HCT116 (cell line): ENCODE results near the gene EEF1AKMT4. TPM values are rescaled to one million over a fixed set of nuclear protein-coding genes. Genes with fewer than 3 reads are reported as not detected.

Experiments
- ATAC-seq: fragments of 200-7000 bp; cut with Tn5 transposase; 2 replicates; pipeline ENCODE4 v1.9.1; 2020; ENCODE audit warnings: mild to moderate bottlenecking, moderate library complexity
- BruUV-seq: library from RNA; stranded (reverse); fragments of 400-500 nt; replicated peaks from 2 replicates; lab custom pipeline; 2021; lab: Mats Ljungman, UMichigan
- CTCF ChIA-PET: fragments of 300-600 bp; sonication (Branson Sonifier 250); formaldehyde crosslinking; loops from one replicate; lab custom pipeline; 2021; ENCODE audit warnings: antibody characterized with exemption; lab: Charles Lee
- POLR2A ChIA-PET: fragments of 300-600, 350-600 bp; sonication (Branson Sonifier 250); formaldehyde crosslinking; loops from one replicate; lab custom pipeline; 2021; ENCODE audit warnings: antibody characterized with exemption; lab: Charles Lee
- RAD21 ChIA-PET, 2 experiments: fragments of 300-600 bp; sonication (Branson Sonifier 250); formaldehyde crosslinking; loops; one replicate each; lab custom pipeline; 2023; ENCODE audit warnings: low total read pairs in 2 of 2; ENCODE audit not compliant: uncharacterized antibody in 2 of 2, unreplicated experiment in 2 of 2, low non-redundant PET in 1 of 2; lab: Charles Lee
- DNase-seq: peaks from one replicate; pipeline ENCODE4 v3.0.0-alpha.2; 2010; ENCODE audit warnings: low read depth, low spot score
- H2AFZ ChIP-seq: fragments of 200-600 bp; shearing (Covaris generic), sonication (generic); 2 replicates; pipeline ENCODE4 v1.6.1; 2017; ENCODE audit warnings: low read depth, mixed run types, mixed read lengths, antibody characterized with exemption, low read length; ENCODE audit not compliant: poor library complexity, severe bottlenecking
- H3K27ac ChIP-seq: 2 replicates; pipeline ENCODE4 v1.5.1; 2012; ENCODE audit warnings: low read depth, low read length
- H3K27me3 ChIP-seq: fragments of 200-600 bp; sonication (generic); 2 replicates; pipeline ENCODE4 v1.6.1; 2016; ENCODE audit warnings: mixed run types, low read length, mixed read lengths; ENCODE audit not compliant: insufficient read depth
- H3K36me3 ChIP-seq, 2 experiments: fragments of 200-500 bp in 1 of 2; fragments of 200-600 bp in 1 of 2; sonication (Bioruptor generic) in 1 of 2; sonication (generic) in 1 of 2; 2 replicates each; pipeline versions ENCODE4 v1.5.1 to v1.6.1; 2014 to 2016; ENCODE audit warnings: low read length in 2 of 2, inconsistent platforms in 1 of 2, mixed read lengths in 1 of 2, mixed run types in 1 of 2; ENCODE audit not compliant: insufficient read depth in 2 of 2, control insufficient read depth in 1 of 2
- H3K4me1 ChIP-seq, 2 experiments: fragments of 200-600 bp in 1 of 2; sonication (generic) in 1 of 2; 2 replicates each; pipeline versions ENCODE4 v1.5.1 to v1.6.1; 2012 to 2017; ENCODE audit warnings: low read length in 2 of 2, inconsistent platforms in 1 of 2, mild to moderate bottlenecking in 1 of 2, mixed read lengths in 1 of 2, mixed run types in 1 of 2, moderate library complexity in 1 of 2; ENCODE audit not compliant: insufficient read depth in 2 of 2, control insufficient read depth in 1 of 2
- H3K4me2 ChIP-seq: fragments of 200-600 bp; sonication (generic); 2 replicates; pipeline ENCODE4 v1.6.1; 2017; ENCODE audit warnings: mixed run types, low read length, mixed read lengths
- H3K4me3 ChIP-seq, 2 experiments: fragments of 200-600 bp in 1 of 2; sonication (generic) in 1 of 2; replicated peaks in 1 of 2; 2 replicates each; pipeline ENCODE4 v1.5.1; 2011 to 2016; ENCODE audit warnings: low read length in 2 of 2, control low read depth in 1 of 2, low read depth in 1 of 2, mild to moderate bottlenecking in 1 of 2, mixed read lengths in 1 of 2, mixed run types in 1 of 2
- H3K79me2 ChIP-seq: fragments of 200-600 bp; sonication (generic); 2 replicates; pipeline ENCODE4 v1.6.1; 2017; ENCODE audit warnings: mild to moderate bottlenecking, mixed run types, low read length, moderate library complexity, mixed read lengths; ENCODE audit not compliant: insufficient read depth
- H3K9ac ChIP-seq: fragments of 200-600 bp; sonication (generic); 2 replicates; pipeline ENCODE4 v1.6.1; 2016; ENCODE audit warnings: low read length, mixed read lengths
- H3K9me2 ChIP-seq: fragments of 200-600 bp; sonication (generic), shearing (Covaris generic); 2 replicates; pipeline ENCODE4 v1.6.1; 2017; ENCODE audit warnings: mixed run types, mild to moderate bottlenecking, moderate library complexity; ENCODE audit not compliant: insufficient read depth
- H3K9me3 ChIP-seq, 2 experiments: fragments of 200-500 bp in 1 of 2; fragments of 200-600 bp in 1 of 2; sonication (Bioruptor generic) in 1 of 2; sonication (generic) in 1 of 2; 2 replicates each; pipeline ENCODE4 v1.6.1; 2014 to 2017; ENCODE audit warnings: low read length in 2 of 2, mixed read lengths in 2 of 2, inconsistent platforms in 1 of 2, low read depth in 1 of 2, mild to moderate bottlenecking in 1 of 2, mixed run types in 1 of 2, moderate library complexity in 1 of 2; ENCODE audit not compliant: control insufficient read depth in 1 of 2, insufficient read depth in 1 of 2
- H4K20me1 ChIP-seq: fragments of 200-600 bp; sonication (generic), shearing (Covaris generic); 2 replicates; pipeline ENCODE4 v1.6.1; 2017; ENCODE audit warnings: mixed run types, mild to moderate bottlenecking, moderate library complexity; ENCODE audit not compliant: insufficient read depth
- CBX3 ChIP-seq: IDR thresholded peaks from 2 replicates; pipeline ENCODE4 v1.6.1; 2012; ENCODE audit warnings: low read depth
- EZH2phosphoT487 ChIP-seq: fragments of 200-600 bp; IDR thresholded peaks from 2 replicates; pipeline ENCODE4 v1.6.1; 2018; ENCODE audit warnings: antibody characterized with exemption, borderline replicate concordance
- POLR2A ChIP-seq: IDR thresholded peaks from 2 replicates; pipeline ENCODE4 v1.7.0; 2011; ENCODE audit warnings: borderline replicate concordance; ENCODE audit not compliant: insufficient read depth, insufficient read length; ENCODE audit errors: extremely low read depth
- POLR2AphosphoS5 ChIP-seq: IDR thresholded peaks from 2 replicates; pipeline ENCODE4 v1.6.1; 2011; ENCODE audit warnings: mild to moderate bottlenecking, low read depth, low read length, moderate library complexity
- RAD21 ChIP-seq: IDR thresholded peaks from 2 replicates; pipeline ENCODE4 v1.6.1; 2012; ENCODE audit warnings: low read depth, mild to moderate bottlenecking
- SIN3A ChIP-seq: IDR thresholded peaks from 2 replicates; pipeline ENCODE4 v1.6.1; 2012; ENCODE audit warnings: low read depth
- TCF7L2 ChIP-seq: IDR thresholded peaks from 2 replicates; pipeline ENCODE4 v1.7.0; 2011; ENCODE audit warnings: borderline replicate concordance, inconsistent platforms; ENCODE audit not compliant: insufficient read depth, insufficient read length; ENCODE audit errors: extremely low read depth
- intact Hi-C: fragments of 100-400 bp; cut with micrococcal nuclease; formaldehyde crosslinking; loops from 2 replicates; pipeline ENCODE4 v1.10.0; 2022
- total RNA-seq: library from RNA; stranded (reverse); gene quantifications from one replicate; pipeline ENCODE4 v1.2.1, GENCODE V29; 2021; ENCODE audit not compliant: unreplicated experiment
- TF ChIP-seq, protein P1 (sequence below), 3 experiments: fragments of 200-600 bp in 1 of 3; sonication (generic) in 1 of 3; IDR thresholded peaks in 2 of 3; conservative IDR thresholded peaks in 1 of 3; 2 replicates each; pipeline ENCODE4 v1.5.1; 2012 to 2017; ENCODE audit warnings: low read depth in 2 of 3, low read length in 2 of 3, antibody characterized with exemption in 1 of 3, borderline replicate concordance in 1 of 3, control low read depth in 1 of 3, mild to moderate bottlenecking in 1 of 3, mixed read lengths in 1 of 3, mixed run types in 1 of 3, moderate library complexity in 1 of 3; ENCODE audit not compliant: insufficient read depth in 1 of 3

Gene EEF1AKMT4
- total RNA-seq, 1 experiment from 2014 or later: 10.5 TPM

DNA sequence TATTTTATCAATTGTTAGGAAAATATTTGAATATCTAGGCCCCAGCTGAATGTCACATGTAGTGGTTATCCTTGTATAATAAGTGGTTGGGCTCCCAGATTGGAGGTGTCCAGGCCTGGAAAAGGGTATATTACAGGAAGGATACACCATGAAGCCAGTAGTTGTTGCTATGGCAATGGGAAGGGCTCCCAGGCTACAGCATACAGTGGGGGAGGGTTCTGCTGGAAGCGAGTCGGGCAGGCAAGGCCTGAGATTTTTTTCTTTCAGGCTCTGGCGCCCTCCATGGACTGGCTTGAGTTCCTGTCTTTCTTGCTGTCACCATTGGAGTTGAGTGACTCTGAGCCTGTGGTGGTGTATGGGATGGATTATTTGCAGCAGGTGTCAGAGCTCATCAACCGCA lies 35.2 kb downstream of the EEF1AKMT4 start:
- intact Hi-C loops: loop anchor here (1.0 to 10.0 kb wide), 4 partner anchors 34 to 820 kb away; partner anchors contain the start of gene ABCC5
- ChIA-PET CTCF (interaction anchor here (0.9 to 1.6 kb wide), 6 partner anchors 10 to 392 kb away, joined by 3 to 15 read pairs (median 5); no protein-coding TSS in a partner anchor), POLR2A (no interaction called here), RAD21 (interaction anchor here in 1 of 2 experiments (1.0 kb wide), 1 partner anchor 140 kb away, joined by 3 read pairs; no protein-coding TSS in a partner anchor)
- H3K79me2 ChIP-seq: no peaks in the 10 kb centered on the region
- no peak overlapping the region for H3K9ac ChIP-seq
- H3K36me3 ChIP-seq: no peaks in the 10 kb centered on the region
- no peaks in the 10 kb centered on the region for H4K20me1 ChIP-seq
- H3K9me2 ChIP-seq: no peaks in the 10 kb centered on the region
- peak; percentile 70 for DNase-seq
- H3K27me3 ChIP-seq: no peaks in the 10 kb centered on the region
- peak; percentile 88 for TF ChIP-seq RAD21
- TF ChIP-seq, protein P1, sequence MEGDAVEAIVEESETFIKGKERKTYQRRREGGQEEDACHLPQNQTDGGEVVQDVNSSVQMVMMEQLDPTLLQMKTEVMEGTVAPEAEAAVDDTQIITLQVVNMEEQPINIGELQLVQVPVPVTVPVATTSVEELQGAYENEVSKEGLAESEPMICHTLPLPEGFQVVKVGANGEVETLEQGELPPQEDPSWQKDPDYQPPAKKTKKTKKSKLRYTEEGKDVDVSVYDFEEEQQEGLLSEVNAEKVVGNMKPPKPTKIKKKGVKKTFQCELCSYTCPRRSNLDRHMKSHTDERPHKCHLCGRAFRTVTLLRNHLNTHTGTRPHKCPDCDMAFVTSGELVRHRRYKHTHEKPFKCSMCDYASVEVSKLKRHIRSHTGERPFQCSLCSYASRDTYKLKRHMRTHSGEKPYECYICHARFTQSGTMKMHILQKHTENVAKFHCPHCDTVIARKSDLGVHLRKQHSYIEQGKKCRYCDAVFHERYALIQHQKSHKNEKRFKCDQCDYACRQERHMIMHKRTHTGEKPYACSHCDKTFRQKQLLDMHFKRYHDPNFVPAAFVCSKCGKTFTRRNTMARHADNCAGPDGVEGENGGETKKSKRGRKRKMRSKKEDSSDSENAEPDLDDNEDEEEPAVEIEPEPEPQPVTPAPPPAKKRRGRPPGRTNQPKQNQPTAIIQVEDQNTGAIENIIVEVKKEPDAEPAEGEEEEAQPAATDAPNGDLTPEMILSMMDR (IDR thresholded peaks at IDR 0.05 in 2 of 3, conservative IDR thresholded peaks at IDR 0.05 in 1 of 3; ENCODE audit: borderline replicate concordance in 1 of 3, insufficient read depth in 1 of 3, low read depth in 2 of 3, low read length in 2 of 3): peak; percentile 64 to 82 (median 67)
- TF ChIP-seq POLR2AphosphoS5: no peak
- TF ChIP-seq EZH2phosphoT487: no peak
- ATAC-seq: peak; percentile 83
- BruUV-seq: no TSS peak
- H3K4me2 ChIP-seq: no peak overlapping the region
- no peaks in the 10 kb centered on the region for H3K9me3 ChIP-seq
- no peak overlapping the region for H3K27ac ChIP-seq
- H2AFZ ChIP-seq: no peak overlapping the region
- peaks cover 0 to 2% of the 10 kb centered on the region in 2 experiments; a peak in 1 of 4 replicates for H3K4me1 ChIP-seq
- no peak overlapping the region for H3K4me3 ChIP-seq

DNA sequence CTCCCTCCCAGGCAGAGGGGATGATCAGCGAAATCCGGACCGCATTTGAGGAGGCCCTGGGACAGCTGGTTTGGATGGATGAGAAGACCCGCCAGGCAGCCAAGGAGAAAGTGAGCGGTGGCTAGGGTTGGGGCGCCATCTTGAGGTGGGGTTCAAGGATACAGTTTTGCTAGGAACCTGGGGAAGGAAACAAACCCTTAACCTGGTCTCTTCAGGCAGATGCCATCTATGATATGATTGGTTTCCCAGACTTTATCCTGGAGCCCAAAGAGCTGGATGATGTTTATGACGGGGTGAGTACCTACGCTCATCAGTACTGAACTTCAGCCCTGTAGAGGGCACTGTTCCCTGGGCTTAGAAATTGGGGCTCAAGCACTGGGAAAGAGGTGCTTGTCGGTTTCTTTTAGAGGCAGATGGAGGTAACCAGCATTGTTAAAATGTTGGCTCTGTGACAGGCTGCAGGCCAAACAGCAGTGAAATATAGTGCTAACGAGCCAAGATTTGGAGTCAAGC lies 40.0 kb downstream of the EEF1AKMT4 start:
- DNase-seq (peak; percentile 76), ATAC-seq (peak; percentile 84)
- Histone ChIP-seq H4K20me1 (no peaks in the 10 kb centered on the region), H3K9ac (no peak overlapping the region), H3K36me3 (no peaks in the 10 kb centered on the region), H3K4me3 (no peak overlapping the region), H3K9me2 (no peaks in the 10 kb centered on the region), H3K4me2 (peak overlapping the region; percentile 36), H3K27ac (no peak overlapping the region), H3K4me1 (peaks cover 0 to 5% of the 10 kb centered on the region in 2 experiments; a peak in 1 of 4 replicates), H2AFZ (peak overlapping the region; percentile 84), H3K79me2 (no peaks in the 10 kb centered on the region), H3K27me3 (no peaks in the 10 kb centered on the region), H3K9me3 (no peaks in the 10 kb centered on the region)
- intact Hi-C loops: loop anchor here (1.0 to 10.0 kb wide), 10 partner anchors 40 to 825 kb away; partner anchors contain the start of genes ABCC5 and EEF1AKMT4
- BruUV-seq: no TSS peak
- RAD21 ChIA-PET: interaction anchor here (0.7 to 1.1 kb wide), 3 partner anchors 144 to 1031 kb away, joined by 3 read pairs; no protein-coding TSS in a partner anchor
- POLR2A ChIA-PET: interaction anchor here (1.2 kb wide), 1 partner anchor 60 kb away, joined by 3 read pairs; the partner anchor contains the start of gene VWA5B2
- CTCF ChIA-PET: interaction anchor here (0.5 to 1.8 kb wide), 18 partner anchors 8 to 405 kb away, joined by 3 to 21 read pairs (median 4); partner anchors contain the start of genes ABCC5, CAMK2N2 and PARL
- TF ChIP-seq SIN3A (no peak), CBX3 (0 out of 2 replicates have a peak, but pooled peaks have one; percentile 45), EZH2phosphoT487 (no peak), RAD21 (peak; percentile 95), TCF7L2 (peak; percentile 36), POLR2A (no peak)
- TF ChIP-seq, protein P1 (IDR thresholded peaks at IDR 0.05 in 2 of 3, conservative IDR thresholded peaks at IDR 0.05 in 1 of 3; ENCODE audit: borderline replicate concordance in 1 of 3, insufficient read depth in 1 of 3, low read depth in 2 of 3, low read length in 2 of 3): peak; percentile 75 to 97 (median 90)
